Activated T-cell treated with anti-CD3 and anti-CD28 coated beads, Interleukin-2, amount 50 U/mL, for 24 hours (primary cell): ENCODE results near the gene AVL9.
A peak's percentile ranks its signal among the peaks of the same experiment; 100 is the strongest.

Experiments used
- DNase-seq: peaks from one replicate; pipeline ENCODE4 v3.0.0-alpha.2; 2020
- H3K27ac Mint-ChIP-seq: 2 replicates; pipeline ENCODE4 v1.8.0; 2020; ENCODE audit warnings: mild to moderate bottlenecking, mixed read lengths
- H3K27me3 Mint-ChIP-seq: 2 replicates; pipeline ENCODE4 v1.8.0; 2020; ENCODE audit warnings: mixed read lengths
- H3K36me3 Mint-ChIP-seq: 2 replicates; pipeline ENCODE4 v1.8.0; 2020; ENCODE audit warnings: low read depth, mixed read lengths
- H3K4me1 Mint-ChIP-seq: 2 replicates; pipeline ENCODE4 v1.8.0; 2020; ENCODE audit warnings: low read depth, mixed read lengths
- H3K4me3 Mint-ChIP-seq: 2 replicates; pipeline ENCODE4 v1.8.0; 2020; ENCODE audit warnings: mild to moderate bottlenecking, moderate library complexity, mixed read lengths
- H3K9me3 Mint-ChIP-seq: 2 replicates; pipeline ENCODE4 v1.8.0; 2020; ENCODE audit warnings: mixed read lengths

Gene AVL9

DNA sequence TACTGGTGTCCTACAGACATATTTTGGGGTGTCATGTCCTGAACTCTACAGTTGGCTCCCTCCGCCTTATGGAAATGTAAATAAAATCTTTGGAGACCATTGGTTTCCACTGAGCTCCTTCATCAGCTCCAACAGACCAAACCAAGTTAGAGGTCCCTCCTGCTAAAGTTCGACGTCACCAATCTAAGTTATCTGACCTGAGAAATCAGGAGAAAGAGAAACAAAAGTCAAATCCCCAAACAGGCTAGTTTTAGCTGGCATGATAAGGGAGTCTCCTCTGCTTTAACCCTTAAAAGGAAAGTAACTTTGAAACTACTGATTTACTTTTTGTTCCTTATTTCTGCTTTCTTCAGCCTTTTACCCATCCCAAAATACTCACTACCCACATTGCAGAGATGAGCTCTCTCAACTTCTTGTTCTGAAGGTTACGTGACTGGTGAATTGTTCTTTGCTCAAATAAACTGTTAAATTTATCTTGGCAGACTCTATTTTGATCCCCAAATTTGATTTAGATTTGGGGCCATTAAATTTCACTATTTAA is 39.9 kb downstream of the AVL9 start:
- Mint-ChIP-seq H3K4me3 (no peak overlapping the region), H3K9me3 (no peaks in the 10 kb centered on the region), H3K4me1 (peaks cover 56% of the 10 kb centered on the region), H3K27ac (peak overlapping the region; percentile 22), H3K27me3 (no peaks in the 10 kb centered on the region), H3K36me3 (peaks cover 41% of the 10 kb centered on the region)
- DNase-seq = no peak

DNA sequence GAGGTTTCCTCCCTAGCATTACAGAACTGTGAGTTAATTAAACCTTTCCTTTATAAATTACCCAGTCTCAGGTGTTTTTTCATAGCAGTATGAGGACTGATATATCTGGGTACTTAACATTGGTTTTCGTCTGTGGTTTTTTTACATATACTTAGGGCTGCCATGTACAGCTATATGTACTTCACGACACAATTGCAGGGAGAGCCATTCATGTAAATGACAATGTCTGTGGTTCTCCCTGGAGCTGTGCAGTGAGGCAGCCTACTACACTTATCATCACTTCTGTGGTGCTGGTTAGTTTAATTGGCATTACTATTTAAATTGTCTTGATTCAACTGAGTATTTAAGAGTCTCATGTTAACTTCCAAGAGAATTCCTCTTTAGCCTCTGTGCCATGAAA is 40.7 kb downstream of the AVL9 start:
- Mint-ChIP-seq H3K4me1 (peaks cover 60% of the 10 kb centered on the region), H3K9me3 (no peaks in the 10 kb centered on the region), H3K27ac (no peak overlapping the region), H3K27me3 (no peaks in the 10 kb centered on the region), H3K4me3 (no peak overlapping the region), H3K36me3 (peaks cover 41% of the 10 kb centered on the region)
- no peak for DNase-seq

DNA sequence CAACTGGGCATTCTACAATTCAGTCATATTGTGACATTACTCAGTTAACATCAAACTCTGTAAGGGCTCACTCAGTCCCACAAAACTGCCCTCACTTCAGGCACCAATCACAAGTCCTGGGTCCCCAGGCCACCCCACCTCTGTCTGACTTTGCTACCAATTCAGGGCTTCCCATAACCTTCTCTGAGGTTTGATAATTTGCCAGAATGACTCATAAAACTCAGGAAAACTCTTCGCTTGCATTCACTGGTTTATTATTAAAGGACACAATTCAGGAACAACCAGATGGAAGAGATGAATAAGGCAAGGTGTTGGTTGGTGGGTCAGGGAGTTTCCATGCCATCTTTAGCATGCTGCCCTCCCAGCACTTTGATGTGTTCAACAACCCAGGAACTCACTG is 41.3 kb downstream of the AVL9 start:
- Mint-ChIP-seq H3K27me3 (no peaks in the 10 kb centered on the region), H3K4me3 (no peak overlapping the region), H3K27ac (peak overlapping the region; percentile 47), H3K36me3 (peaks cover 38% of the 10 kb centered on the region), H3K4me1 (peaks cover 61% of the 10 kb centered on the region), H3K9me3 (no peaks in the 10 kb centered on the region)
- DNase-seq = no peak

DNA sequence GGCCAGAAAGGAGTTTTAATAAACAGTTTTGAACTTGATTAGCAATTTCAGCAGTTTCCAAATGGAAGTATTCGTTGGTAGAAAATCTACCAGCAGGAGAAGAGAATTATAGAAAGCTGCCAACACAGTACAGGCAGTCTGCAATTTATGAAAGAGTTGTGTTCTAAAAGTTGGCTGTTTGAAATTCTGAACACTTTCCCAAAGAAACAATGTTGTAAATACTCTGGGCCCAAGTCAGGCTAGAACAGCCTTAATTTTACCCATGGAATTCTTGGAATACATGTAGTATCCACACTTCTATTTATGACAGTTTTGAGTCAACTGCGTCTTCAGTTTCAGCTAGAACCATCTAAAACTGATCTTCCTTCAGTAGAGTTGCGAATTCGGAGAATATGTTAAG is 42.5 kb downstream of the AVL9 start:
- H3K4me1 Mint-ChIP-seq = peaks cover 51% of the 10 kb centered on the region
- H3K9me3 Mint-ChIP-seq = no peaks in the 10 kb centered on the region
- no peak overlapping the region for H3K27ac Mint-ChIP-seq
- no peak for DNase-seq
- H3K27me3 Mint-ChIP-seq = no peaks in the 10 kb centered on the region
- peaks cover 31% of the 10 kb centered on the region for H3K36me3 Mint-ChIP-seq
- H3K4me3 Mint-ChIP-seq = no peak overlapping the region

DNA sequence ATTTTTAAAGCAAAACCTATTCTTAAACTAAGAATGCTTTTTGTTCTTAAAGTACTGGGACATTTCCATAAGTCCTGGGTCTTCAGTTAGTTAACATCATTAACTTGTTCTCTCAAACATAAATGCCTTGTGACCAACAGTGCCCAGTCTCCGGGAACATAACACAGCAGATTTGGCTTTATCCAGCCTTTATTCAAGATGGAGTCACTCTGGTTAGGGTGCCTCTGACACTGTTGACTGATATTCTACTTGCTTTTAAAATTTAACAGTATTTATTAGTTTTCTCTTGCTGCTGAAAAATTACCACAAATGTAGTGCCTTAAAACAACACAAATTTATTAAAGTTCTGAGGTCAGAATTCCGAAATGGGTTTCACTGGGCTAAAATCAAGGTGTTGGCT is 44.1 kb downstream of the AVL9 start:
- Mint-ChIP-seq H3K36me3 (peaks cover 38% of the 10 kb centered on the region), H3K4me3 (no peak overlapping the region), H3K4me1 (peaks cover 53% of the 10 kb centered on the region), H3K27ac (no peak overlapping the region), H3K27me3 (no peaks in the 10 kb centered on the region), H3K9me3 (no peaks in the 10 kb centered on the region)
- DNase-seq = no peak

DNA sequence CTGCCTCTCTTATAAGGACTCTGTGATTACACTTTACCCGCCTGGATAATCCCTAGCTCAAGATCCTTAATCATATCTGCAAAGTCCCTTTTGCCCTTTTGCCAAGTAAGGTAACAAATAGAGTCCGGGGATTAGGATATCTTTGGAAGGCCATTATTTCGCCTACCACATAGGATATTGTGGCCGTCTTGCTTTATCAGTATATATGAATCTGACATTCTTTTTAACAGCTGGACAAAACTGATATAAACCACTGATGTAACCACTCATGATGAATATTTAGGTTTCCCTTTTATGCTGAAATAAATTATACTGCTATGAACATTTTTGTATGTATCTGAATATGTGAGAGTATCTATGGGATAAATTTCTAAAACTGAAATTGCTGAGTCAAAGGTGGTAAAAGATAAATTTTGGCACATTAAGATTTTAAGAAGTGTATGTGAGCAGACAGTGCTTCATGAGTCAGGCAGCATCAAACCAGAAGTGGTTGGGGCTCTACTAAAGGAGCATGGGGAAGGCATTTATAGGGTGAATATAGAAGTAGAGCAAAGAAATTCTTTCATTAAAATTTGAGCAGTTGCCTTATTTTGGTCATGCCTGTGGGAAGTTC is 44.7 kb downstream of the AVL9 start:
- DNase-seq = no peak
- Mint-ChIP-seq H3K4me3 (no peak overlapping the region), H3K9me3 (no peaks in the 10 kb centered on the region), H3K36me3 (peaks cover 43% of the 10 kb centered on the region), H3K27me3 (no peaks in the 10 kb centered on the region), H3K27ac (peak overlapping the region; percentile 63), H3K4me1 (peaks cover 54% of the 10 kb centered on the region)

DNA sequence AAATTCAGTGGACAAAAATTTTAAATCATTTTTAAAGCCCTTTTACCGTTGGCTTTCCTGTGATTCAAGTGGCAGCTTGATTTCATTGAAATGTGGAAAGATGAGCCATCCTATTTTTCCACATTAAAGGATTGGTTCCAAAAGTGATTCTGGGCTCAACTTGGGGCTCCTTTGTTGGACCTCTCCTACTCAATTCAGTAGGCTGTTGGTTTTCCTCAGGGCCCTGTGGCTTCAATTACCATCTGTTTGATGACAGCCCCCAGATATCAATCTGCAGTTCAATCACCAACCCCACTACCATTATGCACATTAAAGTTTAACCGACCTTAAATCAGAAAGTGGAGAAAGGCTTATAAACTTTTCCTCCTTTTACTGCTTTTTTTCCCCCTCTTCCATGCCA is 47.3 kb downstream of the AVL9 start:
- no peaks in the 10 kb centered on the region for H3K9me3 Mint-ChIP-seq
- peak overlapping the region; percentile 55 for H3K27ac Mint-ChIP-seq
- no peak for DNase-seq
- H3K27me3 Mint-ChIP-seq = no peaks in the 10 kb centered on the region
- no peak overlapping the region for H3K4me3 Mint-ChIP-seq
- peaks cover 40% of the 10 kb centered on the region for H3K4me1 Mint-ChIP-seq
- H3K36me3 Mint-ChIP-seq = peaks cover 53% of the 10 kb centered on the region

DNA sequence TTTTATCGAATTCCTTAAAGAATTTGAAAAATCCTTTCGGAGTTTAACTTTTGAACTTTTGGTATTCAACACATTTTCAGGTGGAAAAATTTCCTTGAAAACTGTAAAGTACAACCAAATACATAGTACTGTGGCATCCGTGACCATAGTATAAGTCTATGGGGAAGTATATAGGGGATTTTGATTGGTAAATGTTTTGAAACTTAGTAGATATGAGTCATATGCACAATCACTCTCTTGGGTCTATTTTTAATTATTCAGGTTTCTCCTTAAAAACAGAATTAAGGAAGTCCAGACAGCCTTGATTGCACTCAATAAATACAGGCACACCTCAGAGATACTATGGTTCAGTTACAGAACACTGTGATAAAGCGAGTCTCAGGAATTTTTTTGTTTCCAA is 64.2 kb downstream of the AVL9 start:
- peak overlapping the region; percentile 44 for H3K27ac Mint-ChIP-seq
- peaks cover 81% of the 10 kb centered on the region for H3K36me3 Mint-ChIP-seq
- DNase-seq = no peak
- H3K27me3 Mint-ChIP-seq = no peaks in the 10 kb centered on the region
- H3K9me3 Mint-ChIP-seq = no peaks in the 10 kb centered on the region
- no peak overlapping the region for H3K4me3 Mint-ChIP-seq
- H3K4me1 Mint-ChIP-seq = peaks cover 26% of the 10 kb centered on the region

DNA sequence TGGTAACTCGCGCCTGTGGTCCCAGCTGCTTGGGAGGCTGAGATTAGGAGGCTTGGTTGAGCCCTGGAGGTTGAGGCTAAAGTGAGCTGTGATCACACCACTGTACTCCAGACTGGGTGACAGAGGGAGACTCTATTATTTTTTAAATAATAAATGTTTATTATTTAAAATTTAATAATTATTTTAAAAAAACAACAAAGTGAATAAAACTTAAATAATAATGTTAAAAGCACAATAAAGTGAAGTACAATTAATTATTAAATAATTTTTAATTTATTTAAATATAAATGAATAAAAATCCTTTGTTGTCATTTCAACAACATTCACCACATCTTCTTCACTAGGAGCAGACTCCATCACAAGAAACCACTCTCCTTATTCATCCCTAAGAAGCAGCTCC is 64.8 kb downstream of the AVL9 start:
- Mint-ChIP-seq H3K27ac (peak overlapping the region; percentile 44), H3K4me3 (no peak overlapping the region), H3K4me1 (peaks cover 26% of the 10 kb centered on the region), H3K27me3 (no peaks in the 10 kb centered on the region), H3K9me3 (no peaks in the 10 kb centered on the region), H3K36me3 (peaks cover 81% of the 10 kb centered on the region)
- DNase-seq = no peak

DNA sequence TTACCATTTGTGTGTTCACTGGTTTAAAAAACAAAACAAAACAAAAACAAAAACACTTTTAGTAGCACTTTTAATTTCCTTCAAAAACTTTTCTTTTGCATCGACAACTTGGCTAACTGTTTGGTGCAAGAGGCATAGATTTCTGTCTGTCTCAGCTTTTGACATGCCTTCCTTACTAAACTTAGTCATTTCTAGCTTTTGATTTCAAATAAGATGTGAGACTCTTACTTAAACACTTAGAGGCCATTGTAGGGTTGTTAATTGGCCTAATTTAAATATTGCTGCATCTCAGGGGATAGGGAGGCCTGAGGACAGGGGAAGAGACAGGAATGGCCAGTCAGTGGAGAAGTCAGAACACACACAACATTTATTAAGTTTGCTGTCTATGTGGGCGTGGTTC is 66.3 kb downstream of the AVL9 start:
- H3K4me1 Mint-ChIP-seq = peaks cover 26% of the 10 kb centered on the region
- H3K36me3 Mint-ChIP-seq = peaks cover 82% of the 10 kb centered on the region
- peak overlapping the region; percentile 54 for H3K27ac Mint-ChIP-seq

DNA sequence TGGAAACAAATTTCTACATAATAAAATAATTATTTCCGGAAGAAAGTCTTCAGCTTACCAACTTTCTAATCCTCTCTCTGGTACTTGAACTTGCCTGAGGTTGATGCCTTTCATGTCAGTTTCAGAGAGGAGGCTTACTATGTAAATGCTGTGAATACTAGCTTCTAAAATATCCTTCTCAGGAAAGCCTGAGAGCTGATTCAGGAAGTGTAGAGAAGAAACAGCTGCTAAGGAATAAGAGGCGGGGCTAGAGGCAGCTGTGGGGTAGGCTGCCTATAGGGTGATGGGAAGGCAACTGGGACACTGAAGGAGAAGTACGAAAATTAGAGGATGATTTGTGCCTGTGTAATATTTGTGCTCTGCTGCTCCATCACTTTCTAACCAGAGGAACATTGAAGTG is 69.3 kb downstream of the AVL9 start:
- no peaks in the 10 kb centered on the region for H3K27me3 Mint-ChIP-seq
- H3K4me1 Mint-ChIP-seq = peaks cover 20% of the 10 kb centered on the region
- no peak overlapping the region for H3K4me3 Mint-ChIP-seq
- no peak for DNase-seq
- peaks cover 71% of the 10 kb centered on the region for H3K36me3 Mint-ChIP-seq
- no peaks in the 10 kb centered on the region for H3K9me3 Mint-ChIP-seq
- H3K27ac Mint-ChIP-seq = peak overlapping the region; percentile 48

More for the DNA sequence above, 66.3 kb downstream of the AVL9 start:
- no peak for DNase-seq
- no peaks in the 10 kb centered on the region for H3K9me3 Mint-ChIP-seq
- no peaks in the 10 kb centered on the region for H3K27me3 Mint-ChIP-seq
- H3K4me3 Mint-ChIP-seq = no peak overlapping the region

DNA sequence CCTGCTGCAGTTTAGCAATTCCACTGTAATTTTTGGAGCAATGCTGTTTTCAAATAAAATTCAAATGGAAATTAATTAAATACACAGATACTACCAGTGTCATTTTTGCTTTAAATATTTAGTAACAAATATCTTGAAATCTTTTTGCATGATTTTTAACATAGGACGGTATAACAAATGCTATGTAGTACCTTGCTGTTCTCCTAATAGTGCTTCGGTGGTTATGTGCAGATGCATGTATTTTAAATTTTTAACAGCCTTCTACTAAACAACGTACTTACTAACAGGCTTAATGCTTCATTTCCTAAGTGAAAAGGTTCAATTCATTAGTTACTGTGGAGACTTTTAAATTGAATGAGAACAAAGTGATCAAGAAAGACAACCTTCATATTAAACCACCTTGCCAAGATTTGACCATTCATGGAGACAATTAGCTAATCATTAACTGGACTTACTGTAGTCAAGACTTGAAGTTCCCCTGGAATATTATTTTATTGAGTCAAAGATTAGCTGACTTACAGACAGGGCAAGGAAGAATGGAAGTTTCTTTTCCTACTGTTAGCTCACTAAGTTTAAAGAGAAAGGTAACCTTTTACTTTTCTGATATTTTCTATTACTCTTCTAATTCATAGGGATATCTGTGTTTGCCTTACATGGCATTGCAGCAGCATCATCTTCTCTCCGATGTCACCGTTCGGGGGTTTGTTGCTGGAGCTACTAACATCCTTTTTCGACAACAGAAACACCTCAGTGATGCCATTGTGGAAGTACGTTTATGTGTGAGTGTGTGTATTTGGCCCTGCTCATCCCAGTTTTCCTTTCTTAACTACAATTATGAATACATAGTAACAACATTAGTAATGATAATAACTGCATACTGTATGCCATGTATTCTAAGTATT is 74.3 kb downstream of the AVL9 start:
- Mint-ChIP-seq H3K36me3 (peaks cover 63% of the 10 kb centered on the region), H3K27me3 (no peaks in the 10 kb centered on the region)

DNA sequence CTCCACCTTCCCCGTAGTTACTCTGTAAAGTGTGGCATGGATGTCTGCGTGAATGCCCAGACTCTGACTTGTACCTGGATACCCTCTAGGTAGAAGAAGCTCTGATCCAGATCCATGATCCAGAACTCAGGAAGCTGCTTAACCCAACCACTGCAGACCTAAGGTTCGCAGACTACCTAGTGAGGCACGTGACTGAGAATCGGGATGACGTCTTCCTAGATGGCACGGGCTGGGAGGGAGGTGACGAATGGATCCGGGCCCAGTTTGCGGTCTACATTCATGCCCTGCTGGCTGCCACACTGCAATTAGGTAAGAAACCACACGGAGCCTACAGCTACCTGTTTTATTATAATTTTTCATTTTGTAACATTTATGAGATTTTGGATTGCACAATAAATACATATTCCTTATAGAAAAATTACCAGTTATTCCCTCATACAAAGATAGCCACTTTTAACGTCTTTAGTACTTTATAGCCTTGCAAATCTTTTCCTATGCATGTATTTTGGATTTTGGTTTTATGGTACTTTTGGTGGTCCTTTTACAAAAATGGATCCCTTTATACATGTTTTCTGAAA is 77.9 kb downstream of the AVL9 start:
- no peak overlapping the region for H3K27ac Mint-ChIP-seq
- H3K9me3 Mint-ChIP-seq = no peaks in the 10 kb centered on the region
- H3K27me3 Mint-ChIP-seq = no peaks in the 10 kb centered on the region
- DNase-seq = no peak
- H3K4me3 Mint-ChIP-seq = no peak overlapping the region
- no peaks in the 10 kb centered on the region for H3K4me1 Mint-ChIP-seq
- H3K36me3 Mint-ChIP-seq = peaks cover 80% of the 10 kb centered on the region

More for the DNA sequence above, 74.3 kb downstream of the AVL9 start:
- no peak overlapping the region for H3K4me3 Mint-ChIP-seq
- H3K4me1 Mint-ChIP-seq = no peaks in the 10 kb centered on the region
- no peak for DNase-seq
- H3K9me3 Mint-ChIP-seq = no peaks in the 10 kb centered on the region
- no peak overlapping the region for H3K27ac Mint-ChIP-seq

DNA sequence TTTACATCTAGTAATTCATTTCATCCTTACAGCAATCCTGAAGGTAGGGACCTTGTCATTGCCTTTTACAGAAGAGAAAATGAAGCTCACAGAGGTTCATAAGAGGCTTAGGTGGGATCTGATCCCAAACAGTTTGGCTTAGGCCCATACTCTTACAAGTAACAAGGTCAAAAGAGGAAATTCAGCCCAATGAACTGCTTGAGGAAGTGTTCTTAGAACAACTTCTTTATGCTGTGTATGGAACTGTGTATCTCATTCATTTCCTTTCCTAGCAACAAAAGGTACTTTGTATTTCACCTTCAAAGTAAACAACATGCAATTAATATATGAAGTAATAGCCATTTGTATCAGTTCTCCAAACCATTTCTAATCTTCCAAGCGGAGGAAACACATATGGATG is 79.3 kb downstream of the AVL9 start:
- Mint-ChIP-seq H3K36me3 (peaks cover 79% of the 10 kb centered on the region), H3K27me3 (no peaks in the 10 kb centered on the region), H3K4me1 (no peaks in the 10 kb centered on the region), H3K9me3 (no peaks in the 10 kb centered on the region), H3K27ac (no peak overlapping the region), H3K4me3 (no peak overlapping the region)
- DNase-seq = no peak

DNA sequence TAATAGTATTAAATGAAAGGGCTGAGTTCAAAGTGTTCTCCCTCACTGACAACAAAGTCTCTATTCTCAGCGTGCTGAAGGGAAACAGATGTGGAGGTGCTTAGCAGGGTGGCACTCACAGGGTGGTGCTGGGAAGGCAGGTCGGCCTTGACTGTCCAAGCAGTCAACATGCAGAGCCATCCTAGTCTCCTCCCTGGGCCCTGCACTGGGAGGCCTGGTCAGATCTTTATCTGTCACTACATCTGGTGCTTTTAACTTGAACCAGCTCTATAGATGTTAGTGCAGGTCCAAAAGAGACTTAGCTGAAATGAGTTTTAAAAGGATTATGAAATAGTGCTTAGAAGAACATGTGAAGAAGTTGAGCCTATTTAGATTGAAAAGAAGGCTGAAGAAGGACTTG is 82.1 kb downstream of the AVL9 start:
- H3K36me3 Mint-ChIP-seq = peaks cover 86% of the 10 kb centered on the region

More for the DNA sequence above, 82.1 kb downstream of the AVL9 start:
- Mint-ChIP-seq H3K27ac (peak overlapping the region; percentile 51), H3K27me3 (no peaks in the 10 kb centered on the region), H3K4me1 (no peaks in the 10 kb centered on the region), H3K4me3 (no peak overlapping the region), H3K9me3 (no peaks in the 10 kb centered on the region)
- no peak for DNase-seq
